ENCODE results near the gene DNAH17.

GRCh38 chr17:78497115-78497540 lies 80.1 kb downstream of the DNAH17 start:
- TF ChIP-seq CTCF (conservative IDR thresholded peaks at IDR 0.05; ENCODE audit: low read depth, low read length) (peak; percentile 81), EZH2 (IDR thresholded peaks at IDR 0.05; ENCODE audit: borderline replicate concordance, low read depth, low read length, poor library complexity, severe bottlenecking) (no peak)
